AG04449 (cell line): ENCODE measurements around the gene CYLD.

ENCODE experiments used
- CTCF ChIA-PET: fragments of 350-600 bp; formaldehyde crosslinking; extraction: SDS; loops from one replicate; lab custom pipeline; 2021; ENCODE audit warnings: antibody characterized with exemption; lab: Yijun Ruan, JAX
- POLR2A ChIA-PET: fragments of 400-600, 350-600 bp; formaldehyde crosslinking; extraction: SDS; loops from one replicate; lab custom pipeline; 2020; ENCODE audit warnings: antibody characterized with exemption, inconsistent platforms; lab: Yijun Ruan, JAX
- DNase-seq: peaks from one replicate; pipeline ENCODE4 v3.0.0-alpha.2; 2010; ENCODE audit warnings: low read depth, low spot score
- H3K4me3 ChIP-seq: 2 replicates; pipeline ENCODE4 v1.5.1; 2011; ENCODE audit warnings: low read depth, mild to moderate bottlenecking, control low read depth, low read length
- TF ChIP-seq, protein P1 (sequence below): IDR thresholded peaks from one replicate; pipeline ENCODE4 v1.5.1; 2011; ENCODE audit warnings: mild to moderate bottlenecking, moderate library complexity, low read length, control low read depth, inconsistent platforms; ENCODE audit not compliant: insufficient read depth; ENCODE audit errors: missing control alignments

The CYLD gene

DNA sequence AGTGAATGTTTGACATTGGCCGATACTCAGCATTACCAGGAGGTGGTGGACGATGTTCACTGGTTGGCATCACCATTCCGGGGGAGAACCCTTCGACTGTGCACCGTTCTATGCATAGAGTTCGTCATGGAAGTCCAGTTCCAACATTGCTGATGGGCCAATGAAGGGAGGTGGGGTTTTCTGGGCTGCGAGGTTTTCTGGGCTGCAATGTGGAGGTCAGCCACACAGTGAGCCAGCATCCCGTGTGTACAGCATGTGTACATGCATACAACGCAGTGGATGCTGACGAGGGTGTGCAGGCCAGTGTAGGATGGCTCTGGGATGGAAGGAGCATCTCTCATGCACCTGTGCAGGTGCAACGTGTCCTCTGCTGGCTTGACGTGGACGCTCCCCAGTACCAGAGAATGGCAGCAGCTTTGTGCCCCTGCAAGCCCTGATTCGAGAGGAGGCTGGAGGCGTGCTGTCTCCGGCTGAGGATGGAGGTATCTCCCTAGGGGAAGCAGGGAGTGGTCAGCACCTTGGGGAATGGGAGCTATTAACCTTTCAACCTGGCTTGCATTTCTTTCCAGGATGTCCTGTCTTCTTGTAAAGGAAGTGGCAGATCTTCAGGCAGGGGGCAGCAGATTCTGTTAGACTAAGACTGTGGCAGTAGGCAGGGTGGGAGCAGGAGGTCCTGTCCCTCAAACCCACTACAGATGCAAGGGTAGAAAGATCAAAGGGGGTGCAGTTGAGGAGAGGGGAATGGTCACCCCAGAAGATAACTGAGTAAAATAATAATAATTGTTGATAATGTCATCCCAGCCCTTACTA, 98.2 kb downstream of the CYLD start:
- DNase-seq, result no peak
- TF ChIP-seq, protein P1, sequence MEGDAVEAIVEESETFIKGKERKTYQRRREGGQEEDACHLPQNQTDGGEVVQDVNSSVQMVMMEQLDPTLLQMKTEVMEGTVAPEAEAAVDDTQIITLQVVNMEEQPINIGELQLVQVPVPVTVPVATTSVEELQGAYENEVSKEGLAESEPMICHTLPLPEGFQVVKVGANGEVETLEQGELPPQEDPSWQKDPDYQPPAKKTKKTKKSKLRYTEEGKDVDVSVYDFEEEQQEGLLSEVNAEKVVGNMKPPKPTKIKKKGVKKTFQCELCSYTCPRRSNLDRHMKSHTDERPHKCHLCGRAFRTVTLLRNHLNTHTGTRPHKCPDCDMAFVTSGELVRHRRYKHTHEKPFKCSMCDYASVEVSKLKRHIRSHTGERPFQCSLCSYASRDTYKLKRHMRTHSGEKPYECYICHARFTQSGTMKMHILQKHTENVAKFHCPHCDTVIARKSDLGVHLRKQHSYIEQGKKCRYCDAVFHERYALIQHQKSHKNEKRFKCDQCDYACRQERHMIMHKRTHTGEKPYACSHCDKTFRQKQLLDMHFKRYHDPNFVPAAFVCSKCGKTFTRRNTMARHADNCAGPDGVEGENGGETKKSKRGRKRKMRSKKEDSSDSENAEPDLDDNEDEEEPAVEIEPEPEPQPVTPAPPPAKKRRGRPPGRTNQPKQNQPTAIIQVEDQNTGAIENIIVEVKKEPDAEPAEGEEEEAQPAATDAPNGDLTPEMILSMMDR, result no peak
- H3K4me3 ChIP-seq, result no peak overlapping the region
- ChIA-PET CTCF (no interaction called here), POLR2A (no interaction called here)

DNA sequence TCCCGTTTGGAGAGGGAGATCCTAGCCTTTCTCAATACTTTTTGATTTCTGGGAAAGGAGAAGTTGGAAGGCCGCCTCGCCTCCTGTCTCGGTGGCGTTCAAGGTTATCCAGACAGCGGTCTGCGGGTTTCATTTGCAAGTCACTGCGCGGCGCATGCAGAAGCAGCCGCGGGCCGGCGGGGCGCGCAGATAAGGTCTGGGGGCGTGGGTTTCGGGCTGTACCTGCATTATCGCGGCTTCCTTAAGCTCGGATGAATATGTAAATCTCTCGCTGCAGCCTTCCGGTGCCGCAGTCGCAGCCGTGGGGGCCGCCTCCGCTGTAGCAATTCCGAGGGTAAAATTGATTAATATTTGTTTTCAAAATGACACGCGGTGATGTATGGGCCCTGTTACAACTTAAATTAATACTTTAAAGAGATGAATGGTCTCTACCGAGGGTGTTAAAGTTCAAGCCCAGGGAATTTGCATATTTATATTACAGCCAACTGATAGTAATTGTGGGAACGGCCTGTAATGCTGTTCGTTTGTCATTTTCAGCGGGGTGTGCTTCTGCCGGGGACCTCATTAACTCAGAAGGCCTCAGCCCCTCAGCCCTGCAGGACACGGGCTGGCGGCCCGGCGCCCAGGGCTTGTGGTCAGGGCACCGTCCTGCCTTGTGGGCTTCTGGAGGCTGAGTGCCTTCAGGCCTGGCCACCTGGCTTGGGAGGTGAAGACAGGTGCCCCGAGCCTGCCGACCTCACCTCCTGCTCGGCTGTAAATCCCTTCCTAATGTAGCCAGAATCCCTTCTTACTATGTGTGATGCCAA, 99.4 kb downstream of the CYLD start:
- TF ChIP-seq, protein P1, result no peak
- ChIA-PET CTCF (no interaction called here), POLR2A (no interaction called here)
- no peak for DNase-seq
- H3K4me3 ChIP-seq, result no peak overlapping the region

DNA sequence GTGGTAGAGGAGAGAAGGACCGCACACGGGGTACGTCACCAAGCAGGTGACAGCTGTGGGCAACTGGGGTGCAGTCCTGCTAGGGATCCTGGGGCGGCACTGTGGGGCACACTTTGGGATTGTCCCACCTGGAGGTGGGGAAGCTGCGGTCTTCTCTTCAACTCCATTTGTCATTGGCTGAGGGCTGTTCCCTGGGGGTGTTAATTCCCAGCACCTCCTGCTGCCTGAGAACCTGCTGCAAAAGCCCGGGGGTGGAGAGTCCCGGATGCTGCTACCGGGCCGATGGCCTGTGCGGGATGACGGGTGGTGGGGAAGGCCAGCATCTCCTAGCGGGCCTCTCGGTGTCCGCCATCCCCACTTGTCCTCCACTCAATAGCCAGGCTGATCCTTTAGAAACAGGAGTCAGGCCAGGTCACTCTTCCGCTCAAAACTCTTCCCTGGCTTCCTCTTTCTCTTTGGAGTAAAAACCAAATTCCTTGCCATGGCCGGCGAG, 100.2 kb downstream of the CYLD start:
- POLR2A ChIA-PET, result no interaction called here
- TF ChIP-seq, protein P1, result no peak

DNA sequence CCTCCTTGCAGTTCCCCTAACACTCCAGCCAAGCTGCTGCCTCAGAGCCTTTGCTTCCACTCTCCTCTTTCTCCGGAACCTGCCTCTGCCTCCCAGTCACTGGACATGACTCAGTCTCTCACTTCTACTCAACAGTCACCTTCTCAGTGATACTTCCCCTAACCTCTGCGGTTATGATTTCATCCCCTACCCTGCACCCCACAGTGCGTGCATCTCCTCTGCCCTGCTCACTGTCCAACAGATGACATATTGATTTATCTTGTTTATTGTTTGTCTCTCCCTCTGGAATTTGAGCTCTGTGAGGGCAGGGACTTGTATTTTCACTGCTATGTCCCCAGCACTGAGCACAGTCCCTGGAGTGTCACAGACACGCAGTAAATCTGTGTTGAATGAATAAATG, 100.7 kb downstream of the CYLD start:
- ChIA-PET CTCF (no interaction called here), POLR2A (no interaction called here)
- no peak overlapping the region for H3K4me3 ChIP-seq
- TF ChIP-seq, protein P1, result no peak
- no peak for DNase-seq

More for the DNA sequence above, 100.2 kb downstream of the CYLD start:
- no peak overlapping the region for H3K4me3 ChIP-seq
- CTCF ChIA-PET, result no interaction called here
- DNase-seq, result no peak

DNA sequence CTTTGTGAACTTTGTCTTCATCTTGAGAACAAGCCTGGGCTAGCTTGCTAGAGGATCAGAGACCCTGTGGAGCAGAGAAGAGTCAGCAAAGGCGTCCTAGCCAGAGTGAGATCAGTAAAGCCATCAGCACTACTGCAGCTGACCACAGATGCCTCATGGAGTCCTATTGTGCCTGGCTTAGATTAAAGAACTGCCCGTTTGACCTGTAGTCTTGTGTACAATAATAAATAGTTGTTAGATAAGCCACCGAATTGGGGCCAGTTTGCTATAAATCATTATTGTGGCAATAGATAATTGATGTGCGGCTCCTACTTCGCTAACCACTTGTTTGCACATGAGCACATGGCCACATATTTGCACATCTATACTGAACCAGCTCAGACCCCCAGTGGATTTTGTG, 103.0 kb downstream of the CYLD start:
- POLR2A ChIA-PET, result no interaction called here
- CTCF ChIA-PET, result no interaction called here
- no peak for DNase-seq
- TF ChIP-seq, protein P1, result no peak
- H3K4me3 ChIP-seq, result no peak overlapping the region

DNA sequence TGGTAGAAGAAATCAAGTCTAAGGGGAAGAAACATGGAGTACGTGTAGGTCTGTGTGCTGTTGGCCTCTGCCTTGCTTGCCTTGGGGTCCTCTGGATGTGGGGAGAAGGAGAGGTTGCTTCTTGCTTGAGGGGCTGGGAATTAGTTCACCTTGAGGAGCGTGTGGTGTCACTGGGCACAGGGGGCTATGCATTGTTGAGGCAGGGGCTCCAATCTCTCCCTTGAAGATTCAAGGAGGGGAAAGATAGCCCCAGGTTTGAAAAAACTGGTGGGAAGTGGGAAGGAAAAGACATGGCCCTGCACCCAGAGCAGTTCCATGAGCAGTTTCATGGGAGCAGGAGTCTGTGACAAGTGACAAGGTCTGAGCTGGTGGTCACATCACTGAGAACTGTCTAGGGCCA, 103.4 kb downstream of the CYLD start:
- POLR2A ChIA-PET, result no interaction called here
- no peak for DNase-seq
- H3K4me3 ChIP-seq, result no peak overlapping the region
- TF ChIP-seq, protein P1, result no peak
- CTCF ChIA-PET, result interaction anchor here (0.7 kb wide), 1 partner anchor 10 kb away, joined by 3 read pairs; no protein-coding TSS in a partner anchor
